BE2C (cell line): ENCODE data around the gene ZNF33A.
"Not testable (repeated sequence)": the region's sequence is repeated elsewhere in the genome, so short reads cannot be mapped to it uniquely, and the experiment has no call there.

ENCODE experiments used
- DNase-seq: peaks from one replicate; pipeline ENCODE4 v3.0.0-alpha.2; 2020
- H3K27me3 ChIP-seq: fragments of 250-450 bp; sonication (Bioruptor Pico); 2 replicates; pipeline ENCODE4 v1.5.1; 2020; ENCODE audit warnings: mild to moderate bottlenecking
- H3K36me3 ChIP-seq: fragments of 250-450 bp; sonication (Bioruptor Pico); 2 replicates; pipeline ENCODE4 v1.5.1; 2020; ENCODE audit warnings: mild to moderate bottlenecking
- H3K4me1 ChIP-seq: fragments of 250-450 bp; sonication (Bioruptor Pico); 2 replicates; pipeline ENCODE4 v1.5.1; 2020
- H3K4me3 ChIP-seq: 2 replicates; pipeline ENCODE4 v1.5.1; 2011; ENCODE audit warnings: low read depth, low read length
- H3K9me3 ChIP-seq: fragments of 250-450 bp; sonication (Bioruptor Pico); 2 replicates; pipeline ENCODE4 v1.5.1; 2020
- CTCF ChIP-seq: IDR thresholded peaks from 2 replicates; pipeline ENCODE4 v1.5.1; 2012; ENCODE audit warnings: mild to moderate bottlenecking, low read depth, low read length

Gene ZNF33A

GRCh38 chr10:38054361-38054797, 43.9 kb downstream of the ZNF33A start:
- H3K36me3 ChIP-seq, result peaks cover 3% of the 10 kb centered on the region
- no peak overlapping the region for H3K4me3 ChIP-seq
- H3K9me3 ChIP-seq, result no peaks in the 10 kb centered on the region
- TF ChIP-seq CTCF, result no peak
- H3K27me3 ChIP-seq, result no peaks in the 10 kb centered on the region
- H3K4me1 ChIP-seq, result no peaks in the 10 kb centered on the region
- no peak for DNase-seq

GRCh38 chr10:38055274-38055894, 44.9 kb downstream of the ZNF33A start:
- not testable (repeated sequence) for H3K27me3 ChIP-seq, H3K9me3 ChIP-seq, H3K4me3 ChIP-seq, DNase-seq, H3K4me1 ChIP-seq, H3K36me3 ChIP-seq

- H3K36me3 ChIP-seq, H3K27me3 ChIP-seq, H3K9me3 ChIP-seq, H3K4me1 ChIP-seq, H3K4me3 ChIP-seq, DNase-seq: not testable (repeated sequence)
These were observed 59.2 kb downstream of the ZNF33A start for GRCh38 chr10:38069663-38070062.

GRCh38 chr10:38070501-38070900, 60.0 kb downstream of the ZNF33A start:
- Histone ChIP-seq H3K4me1 (no peaks in the 10 kb centered on the region), H3K27me3 (no peaks in the 10 kb centered on the region), H3K4me3 (no peak overlapping the region), H3K9me3 (no peaks in the 10 kb centered on the region), H3K36me3 (no peaks in the 10 kb centered on the region)
- no peak for TF ChIP-seq CTCF
- no peak for DNase-seq

- no peak for DNase-seq
- Histone ChIP-seq H3K36me3 (no peaks in the 10 kb centered on the region), H3K4me3 (no peak overlapping the region), H3K27me3 (no peaks in the 10 kb centered on the region), H3K4me1 (no peaks in the 10 kb centered on the region), H3K9me3 (no peaks in the 10 kb centered on the region)
- TF ChIP-seq CTCF, result no peak
These were observed 62.1 kb downstream of the ZNF33A start for GRCh38 chr10:38072552-38072951.

- no peaks in the 10 kb centered on the region for H3K9me3 ChIP-seq
These were observed 66.2 kb downstream of the ZNF33A start for GRCh38 chr10:38076687-38077086.

GRCh38 chr10:38093318-38093717, 82.8 kb downstream of the ZNF33A start:
- H3K4me3 ChIP-seq, H3K4me1 ChIP-seq, H3K9me3 ChIP-seq, DNase-seq, H3K27me3 ChIP-seq: not testable (repeated sequence)
- peaks cover 21% of the 10 kb centered on the region for H3K36me3 ChIP-seq

More at GRCh38 chr10:38076687-38077086, 66.2 kb downstream of the ZNF33A start:
- no peak for TF ChIP-seq CTCF
- Histone ChIP-seq H3K36me3 (no peaks in the 10 kb centered on the region), H3K4me1 (no peaks in the 10 kb centered on the region), H3K27me3 (no peaks in the 10 kb centered on the region), H3K4me3 (no peak overlapping the region)
- no peak for DNase-seq

GRCh38 chr10:38093816-38094157, 83.3 kb downstream of the ZNF33A start:
- no peaks in the 10 kb centered on the region for H3K4me1 ChIP-seq
- no peaks in the 10 kb centered on the region for H3K27me3 ChIP-seq
- no peak for TF ChIP-seq CTCF
- H3K9me3 ChIP-seq, result no peaks in the 10 kb centered on the region
- DNase-seq, result no peak
- peaks cover 21% of the 10 kb centered on the region for H3K36me3 ChIP-seq
- peak overlapping the region; percentile 71 for H3K4me3 ChIP-seq
